ENCODE results near the gene DHX15.

The DHX15 gene

GRCh38 chr4:24604558-24605214 lies 20.3 kb upstream of the DHX15 start:
- H3K36me3 ChIP-seq (ENCODE audit: control insufficient read depth in 1 of 2, insufficient read depth in 2 of 2, low read depth in 1 of 2, low read length in 2 of 2) = no peaks in the 10 kb centered on the region
- no peak overlapping the region for H4K8ac ChIP-seq (ENCODE audit: low read length)
- H3K18ac ChIP-seq (ENCODE audit: low read depth in 1 of 2, low read length in 2 of 2) = no peak overlapping the region
- no peak overlapping the region for H2BK12ac ChIP-seq (ENCODE audit: low read length in 2 of 2)
- H3K4me2 ChIP-seq (ENCODE audit: low read length, poor library complexity, severe bottlenecking) = no peak overlapping the region
- no peak overlapping the region for H2BK120ac ChIP-seq (ENCODE audit: low read depth, low read length)
- no peak overlapping the region for H3K27ac ChIP-seq (ENCODE audit: low read length, poor library complexity, severe bottlenecking)
- H3K9ac ChIP-seq (ENCODE audit: low read length) = no peak overlapping the region
- no peak overlapping the region for H2AFZ ChIP-seq (ENCODE audit: low read depth, low read length)
- no peak overlapping the region for H3K23ac ChIP-seq (ENCODE audit: low read length in 2 of 2)
- H3K79me1 ChIP-seq (replicated peaks; ENCODE audit: low read length, poor library complexity, severe bottlenecking) = peaks cover 1% of the 10 kb centered on the region
- no peak overlapping the region for H2BK5ac ChIP-seq (ENCODE audit: low read depth, low read length, poor library complexity, severe bottlenecking)
- no peak overlapping the region for H3K4me3 ChIP-seq (ENCODE audit: insufficient read depth in 1 of 2, low read depth in 1 of 2, low read length in 2 of 2)
- H3K14ac ChIP-seq (ENCODE audit: low read length in 2 of 2) = no peak overlapping the region
- H2BK15ac ChIP-seq (ENCODE audit: low read depth, poor library complexity, severe bottlenecking) = no peak overlapping the region
- H3K4me1 ChIP-seq (ENCODE audit: control insufficient read depth, insufficient read depth, low read depth, low read length) = peaks cover 3% of the 10 kb centered on the region
- 64% methylated on average over 2 of the region's 4 CpGs for WGBS
- no peak overlapping the region for H4K91ac ChIP-seq (ENCODE audit: low read length)
- no peaks in the 10 kb centered on the region for H3K9me3 ChIP-seq (ENCODE audit: control insufficient read depth, low read length)
- H3K27me3 ChIP-seq (ENCODE audit: control insufficient read depth in 1 of 2, insufficient read depth in 1 of 2, low read length in 2 of 2) = no peaks in the 10 kb centered on the region
- H2AK5ac ChIP-seq (ENCODE audit: low read length, severe bottlenecking) = no peak overlapping the region
- H3K4ac ChIP-seq (ENCODE audit: low read depth in 1 of 2, low read length in 2 of 2) = no peak overlapping the region
- no peak for DNase-seq

- DNase-seq = no peak
- no peaks in the 10 kb centered on the region for H3K9me3 ChIP-seq (ENCODE audit: control insufficient read depth, low read length)
- peaks cover 12% of the 10 kb centered on the region for H3K4me1 ChIP-seq (ENCODE audit: control insufficient read depth, insufficient read depth, low read depth, low read length)
- peaks cover 1% of the 10 kb centered on the region for H3K79me1 ChIP-seq (replicated peaks; ENCODE audit: low read length, poor library complexity, severe bottlenecking)
- peak overlapping the region; percentile 50 for H2AK5ac ChIP-seq (ENCODE audit: low read length, severe bottlenecking)
- H3K23ac ChIP-seq (ENCODE audit: low read length in 2 of 2) = no peak overlapping the region
- H3K14ac ChIP-seq (ENCODE audit: low read length in 2 of 2) = no peak overlapping the region
- no peak overlapping the region for H3K4me2 ChIP-seq (ENCODE audit: low read length, poor library complexity, severe bottlenecking)
- H2BK5ac ChIP-seq (ENCODE audit: low read depth, low read length, poor library complexity, severe bottlenecking) = no peak overlapping the region
- no peak overlapping the region for H3K4ac ChIP-seq (ENCODE audit: low read depth in 1 of 2, low read length in 2 of 2)
- no peak overlapping the region for H2BK12ac ChIP-seq (ENCODE audit: low read length in 2 of 2)
- H4K91ac ChIP-seq (ENCODE audit: low read length) = no peak overlapping the region
- H2BK120ac ChIP-seq (ENCODE audit: low read depth, low read length) = no peak overlapping the region
- 85% methylated on average over 6 of the region's 6 CpGs for WGBS
- no peak overlapping the region for H4K8ac ChIP-seq (ENCODE audit: low read length)
- no peak overlapping the region for H2AFZ ChIP-seq (ENCODE audit: low read depth, low read length)
- H3K27ac ChIP-seq (ENCODE audit: low read length, poor library complexity, severe bottlenecking) = no peak overlapping the region
- H3K27me3 ChIP-seq (ENCODE audit: control insufficient read depth in 1 of 2, insufficient read depth in 1 of 2, low read length in 2 of 2) = no peaks in the 10 kb centered on the region
- no peak overlapping the region for H3K9ac ChIP-seq (ENCODE audit: low read length)
- no peak overlapping the region for H2BK15ac ChIP-seq (ENCODE audit: low read depth, poor library complexity, severe bottlenecking)
- H3K4me3 ChIP-seq (ENCODE audit: insufficient read depth in 1 of 2, low read depth in 1 of 2, low read length in 2 of 2) = no peak overlapping the region
- no peaks in the 10 kb centered on the region for H3K36me3 ChIP-seq (ENCODE audit: control insufficient read depth in 1 of 2, insufficient read depth in 2 of 2, low read depth in 1 of 2, low read length in 2 of 2)
- H3K18ac ChIP-seq (ENCODE audit: low read depth in 1 of 2, low read length in 2 of 2) = no peak overlapping the region
These were observed 19.0 kb upstream of the DHX15 start for GRCh38 chr4:24603343-24603742.

GRCh38 chr4:24601121-24601520 lies 16.8 kb upstream of the DHX15 start:
- no peak overlapping the region for H4K91ac ChIP-seq (ENCODE audit: low read length)
- no peak overlapping the region for H3K23ac ChIP-seq (ENCODE audit: low read length in 2 of 2)
- peak overlapping the region; percentile 6 for H3K27ac ChIP-seq (ENCODE audit: low read length, poor library complexity, severe bottlenecking)
- H2AFZ ChIP-seq (ENCODE audit: low read depth, low read length) = no peak overlapping the region
- no peak overlapping the region for H3K14ac ChIP-seq (ENCODE audit: low read length in 2 of 2)
- peak overlapping the region; percentile 26 for H3K4me2 ChIP-seq (ENCODE audit: low read length, poor library complexity, severe bottlenecking)
- no peak for DNase-seq
- no peak overlapping the region for H3K9ac ChIP-seq (ENCODE audit: low read length)
- no peak overlapping the region for H2BK12ac ChIP-seq (ENCODE audit: low read length in 2 of 2)
- H3K27me3 ChIP-seq (ENCODE audit: control insufficient read depth in 1 of 2, insufficient read depth in 1 of 2, low read length in 2 of 2) = no peaks in the 10 kb centered on the region
- no peak overlapping the region for H4K8ac ChIP-seq (ENCODE audit: low read length)
- no peaks in the 10 kb centered on the region for H3K36me3 ChIP-seq (ENCODE audit: control insufficient read depth in 1 of 2, insufficient read depth in 2 of 2, low read depth in 1 of 2, low read length in 2 of 2)
- H2BK120ac ChIP-seq (ENCODE audit: low read depth, low read length) = no peak overlapping the region
- H2BK5ac ChIP-seq (ENCODE audit: low read depth, low read length, poor library complexity, severe bottlenecking) = no peak overlapping the region
- H3K9me3 ChIP-seq (ENCODE audit: control insufficient read depth, low read length) = no peaks in the 10 kb centered on the region
- no peak overlapping the region for H2AK5ac ChIP-seq (ENCODE audit: low read length, severe bottlenecking)
- no peak overlapping the region for H3K4ac ChIP-seq (ENCODE audit: low read depth in 1 of 2, low read length in 2 of 2)
- no peak overlapping the region for H2BK15ac ChIP-seq (ENCODE audit: low read depth, poor library complexity, severe bottlenecking)
- peaks cover 19% of the 10 kb centered on the region for H3K4me1 ChIP-seq (ENCODE audit: control insufficient read depth, insufficient read depth, low read depth, low read length)
- no peak overlapping the region for H3K4me3 ChIP-seq (ENCODE audit: insufficient read depth in 1 of 2, low read depth in 1 of 2, low read length in 2 of 2)
- H3K18ac ChIP-seq (ENCODE audit: low read depth in 1 of 2, low read length in 2 of 2) = no peak overlapping the region
- peaks cover 1% of the 10 kb centered on the region for H3K79me1 ChIP-seq (replicated peaks; ENCODE audit: low read length, poor library complexity, severe bottlenecking)
- 80% methylated on average over 1 of the region's 1 CpG for WGBS

GRCh38 chr4:24599275-24599674 lies 14.9 kb upstream of the DHX15 start:
- Histone ChIP-seq H3K27ac (ENCODE audit: low read length, poor library complexity, severe bottlenecking) (no peak overlapping the region), H3K9me3 (ENCODE audit: control insufficient read depth, low read length) (no peaks in the 10 kb centered on the region), H2AK5ac (ENCODE audit: low read length, severe bottlenecking) (peak overlapping the region; percentile 73), H3K4ac (ENCODE audit: low read depth in 1 of 2, low read length in 2 of 2) (no peak overlapping the region), H3K14ac (ENCODE audit: low read length in 2 of 2) (no peak overlapping the region), H2BK12ac (ENCODE audit: low read length in 2 of 2) (no peak overlapping the region), H3K4me3 (ENCODE audit: insufficient read depth in 1 of 2, low read depth in 1 of 2, low read length in 2 of 2) (no peak overlapping the region), H4K8ac (ENCODE audit: low read length) (no peak overlapping the region), H3K9ac (ENCODE audit: low read length) (no peak overlapping the region), H3K27me3 (ENCODE audit: control insufficient read depth in 1 of 2, insufficient read depth in 1 of 2, low read length in 2 of 2) (no peaks in the 10 kb centered on the region), H3K23ac (ENCODE audit: low read length in 2 of 2) (no peak overlapping the region), H3K18ac (ENCODE audit: low read depth in 1 of 2, low read length in 2 of 2) (no peak overlapping the region), H3K4me2 (ENCODE audit: low read length, poor library complexity, severe bottlenecking) (no peak overlapping the region), H2AFZ (ENCODE audit: low read depth, low read length) (no peak overlapping the region), H3K36me3 (ENCODE audit: control insufficient read depth in 1 of 2, insufficient read depth in 2 of 2, low read depth in 1 of 2, low read length in 2 of 2) (no peaks in the 10 kb centered on the region), H3K79me1 (replicated peaks; ENCODE audit: low read length, poor library complexity, severe bottlenecking) (peaks cover 1% of the 10 kb centered on the region), H4K91ac (ENCODE audit: low read length) (no peak overlapping the region), H2BK5ac (ENCODE audit: low read depth, low read length, poor library complexity, severe bottlenecking) (no peak overlapping the region), H3K4me1 (ENCODE audit: control insufficient read depth, insufficient read depth, low read depth, low read length) (peaks cover 22% of the 10 kb centered on the region), H2BK120ac (ENCODE audit: low read depth, low read length) (no peak overlapping the region), H2BK15ac (ENCODE audit: low read depth, poor library complexity, severe bottlenecking) (no peak overlapping the region)
- 89% methylated on average over 22 of the region's 22 CpGs for WGBS
- DNase-seq = no peak
